HG03095 (cell line): ENCODE data around the gene HS3ST1.
"Not testable (repeated sequence)": the region's sequence is repeated elsewhere in the genome, so short reads cannot be mapped to it uniquely, and the experiment has no call there.

Experiments
- ATAC-seq: cut with Tn5 transposase; IDR thresholded peaks from one replicate; pipeline ENCODE4 v1.9.1; 2021; ENCODE audit warnings: moderate library complexity; ENCODE audit not compliant: unreplicated experiment

Gene HS3ST1

DNA sequence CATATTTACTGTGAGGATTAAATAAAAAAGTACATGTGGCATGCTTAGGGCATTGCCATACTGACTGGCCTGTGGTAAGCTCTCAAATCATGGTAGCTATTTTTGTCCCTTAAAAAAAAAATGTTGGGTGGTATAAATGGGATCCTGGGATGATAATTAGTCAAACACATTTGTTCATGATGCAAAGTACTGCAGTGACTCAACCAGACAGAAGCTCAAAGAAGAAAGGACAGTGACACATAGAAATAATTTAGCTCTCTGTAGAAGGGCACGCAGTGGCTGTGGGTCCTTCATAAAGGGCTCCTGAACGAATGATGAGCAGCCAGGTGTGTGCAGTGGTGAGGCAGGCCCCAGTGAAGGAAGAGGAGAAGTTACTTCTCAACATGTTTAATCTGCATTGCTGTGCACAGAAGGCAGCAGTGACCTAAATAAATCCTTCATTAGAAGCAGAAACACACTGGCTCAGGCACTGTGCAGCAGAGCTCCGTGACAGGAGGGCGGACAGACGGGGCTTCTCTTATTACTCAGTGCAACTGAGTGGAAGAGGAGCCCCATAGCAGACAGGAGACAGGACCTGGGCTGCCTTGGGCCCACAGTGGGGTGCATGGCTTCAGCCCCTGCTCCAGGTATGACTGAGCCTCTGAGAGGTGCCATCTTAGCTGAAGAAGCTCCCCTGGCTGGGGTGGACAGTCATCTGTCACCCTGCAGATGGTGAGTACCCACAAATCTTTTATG is 20.3 kb downstream of the HS3ST1 start:
- no peak for ATAC-seq

DNA sequence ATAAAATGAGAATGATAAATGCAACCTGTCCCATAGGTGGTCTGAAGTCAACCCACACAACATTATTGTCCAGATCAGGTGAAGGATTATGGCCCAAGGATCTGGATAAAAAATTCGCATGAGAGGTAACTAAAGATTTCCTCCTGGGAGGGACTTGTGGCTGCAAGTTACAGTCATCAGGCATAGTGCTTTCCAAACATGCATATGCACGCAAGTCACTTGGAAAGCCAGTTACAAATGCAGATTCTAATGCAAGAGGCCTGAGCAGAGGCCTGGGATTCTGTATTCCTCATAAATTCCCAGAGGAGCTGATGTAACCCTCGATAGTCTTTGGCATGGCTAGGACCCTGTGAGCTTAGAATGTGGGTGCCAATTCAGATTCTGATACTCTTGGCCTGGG is 21.1 kb downstream of the HS3ST1 start:
- ATAC-seq = no peak

DNA sequence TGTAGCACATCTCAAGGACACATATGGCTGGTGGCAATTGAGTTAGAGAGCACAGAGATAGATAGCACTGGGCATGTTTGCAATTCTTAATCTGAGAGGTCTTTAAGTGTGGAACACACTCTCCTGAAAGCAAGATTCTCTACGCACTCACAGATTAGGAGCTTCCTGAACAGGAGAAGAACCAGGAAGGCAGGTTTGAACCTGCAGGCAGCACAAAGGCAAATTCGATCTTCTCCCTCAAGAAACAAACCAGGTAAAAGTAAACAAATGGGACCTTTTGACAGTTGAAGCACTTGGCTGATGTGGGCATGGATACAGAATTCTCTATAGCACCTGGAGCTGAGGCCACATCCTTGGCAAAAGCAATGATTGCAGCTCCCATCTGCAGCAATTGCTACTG is 24.3 kb downstream of the HS3ST1 start:
- no peak for ATAC-seq

DNA sequence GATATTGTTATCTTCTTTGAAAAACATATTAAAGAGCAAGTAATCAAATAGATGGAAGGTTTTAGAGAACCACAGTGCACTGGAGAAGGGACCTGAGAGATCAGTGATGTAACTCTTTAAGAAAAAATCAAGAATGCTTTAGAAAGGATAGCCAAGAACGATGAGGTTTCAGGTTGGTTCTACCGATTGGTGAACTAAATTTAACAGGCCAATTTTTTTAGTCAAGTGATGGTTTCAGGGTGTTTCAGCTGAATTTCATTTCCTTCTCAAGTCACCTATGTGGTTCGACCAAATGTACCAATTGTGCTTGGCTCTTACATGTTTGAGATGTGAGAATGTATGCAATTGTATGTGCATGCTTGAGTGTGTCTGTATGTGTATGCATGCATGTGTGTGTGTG is 26.5 kb downstream of the HS3ST1 start:
- ATAC-seq = peak; percentile 80

DNA sequence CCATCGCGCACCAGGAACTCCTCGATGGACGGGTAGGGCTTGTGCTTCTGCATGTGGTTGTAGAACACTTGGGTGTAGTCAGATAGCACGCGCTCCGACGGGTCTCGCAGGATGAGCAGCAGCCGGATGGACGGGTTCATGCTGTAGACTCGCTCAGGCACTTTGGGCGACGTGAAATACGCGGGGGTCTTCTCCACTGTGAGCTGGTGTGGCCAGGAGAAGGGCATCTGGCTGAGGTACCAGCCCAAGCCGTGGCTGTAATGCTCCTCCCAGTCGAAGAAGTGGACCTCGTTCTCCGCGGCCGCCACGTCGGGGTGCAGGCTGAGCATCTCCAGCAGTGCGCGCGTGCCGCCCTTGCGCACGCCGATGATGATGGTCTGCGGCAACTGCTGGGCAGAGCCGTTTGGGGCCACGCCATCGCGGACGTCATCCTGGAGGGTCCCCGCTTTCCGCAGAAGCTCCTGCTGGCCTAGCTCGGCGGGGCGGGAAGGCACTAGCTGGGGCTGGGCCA is 29.2 kb downstream of the HS3ST1 start:
- ATAC-seq = no peak

DNA sequence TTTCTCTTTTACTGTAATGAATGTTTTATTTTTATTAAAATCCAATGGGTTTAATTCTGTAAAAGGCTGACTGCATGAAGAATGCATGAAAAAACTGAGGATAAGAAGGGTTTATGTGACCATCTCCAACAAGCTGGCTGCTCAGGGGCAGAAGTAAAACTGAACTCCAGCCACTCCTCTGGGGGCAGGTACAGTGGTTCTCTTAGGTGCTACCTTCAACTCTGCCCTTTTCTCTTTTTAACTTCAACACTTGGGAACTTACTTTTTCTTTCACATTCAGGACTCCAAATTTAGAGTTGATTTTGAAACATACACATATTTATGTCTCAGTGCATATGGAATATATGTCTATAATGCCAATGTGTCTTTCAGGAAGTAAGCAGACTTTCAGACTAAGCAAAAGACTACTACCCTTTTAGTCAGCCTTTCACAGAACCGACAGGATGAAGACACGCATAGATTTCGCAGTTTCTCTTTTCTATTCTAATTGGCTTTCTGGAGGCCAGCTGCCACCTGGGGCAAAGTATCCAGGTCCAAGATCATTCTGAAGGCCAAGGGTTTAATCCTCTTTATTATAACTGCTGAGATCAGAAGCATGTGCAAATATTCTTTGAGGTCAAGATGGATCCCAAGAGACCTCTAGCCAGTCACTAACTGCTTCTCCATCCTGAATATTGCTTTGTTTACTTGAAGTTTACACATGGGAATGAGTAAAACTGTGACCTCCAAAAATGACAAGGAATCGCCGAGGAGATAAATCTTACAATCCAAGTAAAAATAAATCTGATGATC is 30.7 kb downstream of the HS3ST1 start:
- peak; percentile 49 for ATAC-seq

DNA sequence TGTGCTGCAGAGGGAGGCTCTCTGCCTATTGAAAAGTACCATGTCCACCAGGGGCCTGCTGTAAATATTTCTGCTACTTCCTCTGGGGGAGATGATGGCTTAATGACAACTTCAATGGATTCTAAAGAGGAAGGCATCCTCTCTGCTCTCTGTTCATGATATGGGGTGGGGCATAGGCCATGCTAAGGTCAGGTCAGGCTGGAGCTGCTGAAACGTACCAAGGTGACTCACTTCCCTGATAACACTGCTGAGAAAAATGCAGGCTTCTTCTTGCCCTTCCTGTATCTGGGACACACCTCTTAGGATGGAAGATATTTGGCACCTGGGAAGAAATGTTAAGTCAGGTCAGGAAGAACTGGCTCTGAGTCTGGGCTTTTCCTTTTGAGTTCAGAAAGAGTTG is 31.5 kb downstream of the HS3ST1 start:
- no peak for ATAC-seq

DNA sequence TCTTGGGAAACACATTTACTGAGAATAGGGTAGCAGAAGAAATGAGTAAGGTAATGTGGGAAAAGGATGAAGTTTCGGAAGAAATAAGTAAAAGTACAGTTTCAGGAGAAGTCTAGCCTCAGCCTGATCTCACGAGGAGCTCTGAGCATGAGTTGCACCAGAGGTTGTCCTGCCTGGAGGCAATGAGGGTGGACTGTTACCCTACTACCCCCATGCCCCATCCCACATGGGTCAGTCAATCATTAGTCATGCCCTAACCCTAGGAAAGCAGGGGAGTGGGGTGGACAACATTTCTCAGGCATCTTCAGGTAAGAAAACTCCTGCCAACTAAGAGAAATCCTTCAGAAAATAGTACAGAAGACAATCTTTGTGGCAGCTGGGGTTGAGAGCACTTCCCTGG is 35.1 kb downstream of the HS3ST1 start:
- ATAC-seq = no peak

DNA sequence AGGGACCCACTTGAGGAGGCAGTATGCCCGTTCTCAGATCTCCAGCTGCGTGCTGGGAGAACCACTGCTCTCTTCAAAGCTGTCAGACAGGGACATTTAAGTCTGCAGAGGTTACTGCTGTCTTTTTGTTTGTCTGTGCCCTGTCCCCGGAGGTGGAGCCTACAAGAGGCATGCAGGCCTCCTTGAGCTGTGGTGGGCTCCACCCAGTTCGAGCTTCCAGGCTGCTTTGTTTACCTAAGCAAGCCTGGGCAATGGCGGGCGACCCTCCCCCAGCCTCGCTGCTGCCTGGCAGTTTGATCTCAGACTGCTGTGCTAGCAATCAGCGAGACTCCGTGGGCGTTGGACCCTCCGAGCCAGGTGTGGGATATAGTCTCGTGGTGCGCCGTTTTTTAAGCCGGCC is 44.6 kb downstream of the HS3ST1 start:
- ATAC-seq = not testable (repeated sequence)

DNA sequence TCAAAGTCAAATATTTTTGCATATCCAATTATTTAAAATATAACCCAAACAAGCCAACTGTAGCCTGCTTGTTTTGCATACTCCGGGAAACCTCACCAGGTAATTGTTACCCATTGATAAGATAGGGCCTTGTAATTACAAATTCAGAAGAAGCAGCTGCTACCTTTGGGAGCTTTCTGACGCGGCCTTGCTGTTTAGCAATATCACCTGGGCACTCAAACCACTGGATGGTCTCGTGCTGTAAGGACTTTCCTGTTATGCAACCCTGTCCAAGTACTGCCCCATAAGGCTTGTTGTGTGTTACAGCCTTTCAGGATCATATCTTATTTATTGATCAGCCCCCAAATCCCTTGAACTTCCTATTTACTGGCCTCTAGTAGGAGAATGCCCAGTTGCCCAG is 52.1 kb downstream of the HS3ST1 start:
- ATAC-seq = no peak

DNA sequence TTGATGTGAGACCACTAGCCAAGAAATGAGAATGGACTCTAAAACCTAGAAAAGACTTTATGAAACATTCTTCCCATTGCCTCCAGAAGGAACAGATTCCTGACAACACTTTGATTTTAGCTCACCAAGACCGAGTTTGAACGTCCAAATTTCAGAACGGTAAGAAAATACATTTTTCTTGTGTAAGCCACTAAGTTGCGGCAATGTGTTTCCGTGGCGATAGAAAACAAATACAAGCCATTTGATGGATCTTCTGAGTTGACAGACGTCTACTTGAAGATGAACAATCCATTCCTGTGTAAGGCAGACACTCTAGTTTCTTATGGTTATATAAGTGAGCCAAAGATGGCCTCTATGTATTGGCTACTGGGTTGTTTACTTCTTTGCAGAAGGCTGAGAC is 52.5 kb downstream of the HS3ST1 start:
- ATAC-seq = no peak

DNA sequence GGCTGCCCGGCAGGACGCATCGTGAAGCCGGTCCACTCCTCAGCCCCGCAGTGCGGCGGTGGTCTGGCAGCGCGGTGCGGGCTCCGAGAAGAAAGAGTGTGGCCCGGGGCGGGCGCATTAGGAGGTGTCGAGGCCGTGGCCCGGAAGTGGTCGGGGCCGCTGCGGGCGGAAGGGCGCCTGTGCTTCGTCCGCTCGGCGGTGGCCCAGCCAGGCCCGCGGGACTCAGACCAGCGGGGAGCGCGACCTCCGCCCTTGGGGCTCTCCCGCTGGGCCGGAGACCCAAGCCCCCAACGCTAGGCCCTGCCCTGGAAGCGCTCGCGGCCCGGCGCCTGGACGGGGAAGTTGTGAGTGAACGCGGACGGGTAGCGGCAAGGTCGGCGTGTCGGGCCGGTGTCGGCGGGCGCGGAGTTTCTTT is 60.0 kb downstream of the HS3ST1 start:
- no peak for ATAC-seq

DNA sequence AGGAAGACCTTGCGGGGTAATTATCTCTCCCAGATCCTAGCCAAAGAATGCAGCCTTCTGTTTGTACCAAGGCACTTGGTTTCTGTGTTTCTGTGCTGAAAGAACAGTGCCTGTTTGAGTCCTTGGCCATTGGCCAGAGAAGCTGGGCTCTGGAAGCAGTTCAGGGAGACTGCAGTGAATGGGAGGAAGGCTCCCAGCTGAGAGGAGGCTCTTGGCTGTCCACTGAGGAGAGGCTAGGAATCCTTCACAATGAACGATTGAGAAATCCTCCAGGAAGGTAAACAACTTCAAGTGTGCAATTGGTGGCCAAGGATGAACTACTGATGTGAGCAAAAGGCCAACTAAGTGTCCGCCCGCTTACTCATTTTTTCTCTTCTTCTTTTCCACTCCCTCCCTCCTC is 61.3 kb downstream of the HS3ST1 start:
- ATAC-seq = no peak

DNA sequence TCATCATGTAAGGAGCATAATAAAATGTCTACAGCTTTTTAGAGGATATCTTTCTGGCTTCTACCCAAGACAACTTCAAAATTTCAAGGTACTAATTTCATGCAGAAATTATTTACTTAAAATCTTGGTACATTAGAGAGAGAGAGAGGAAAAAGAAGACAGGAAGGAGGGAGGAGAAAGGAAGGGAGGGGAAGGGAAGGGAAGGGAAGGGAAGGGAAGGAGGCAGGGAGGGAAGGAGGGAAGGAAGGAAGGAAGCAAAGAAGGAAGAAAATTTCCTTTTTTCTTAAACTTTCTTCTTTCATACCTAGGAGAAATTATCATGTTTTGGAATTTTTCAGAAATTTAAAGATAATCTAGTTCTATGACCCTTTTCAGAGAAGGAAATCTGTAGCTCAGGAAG is 61.8 kb downstream of the HS3ST1 start:
- no peak for ATAC-seq

DNA sequence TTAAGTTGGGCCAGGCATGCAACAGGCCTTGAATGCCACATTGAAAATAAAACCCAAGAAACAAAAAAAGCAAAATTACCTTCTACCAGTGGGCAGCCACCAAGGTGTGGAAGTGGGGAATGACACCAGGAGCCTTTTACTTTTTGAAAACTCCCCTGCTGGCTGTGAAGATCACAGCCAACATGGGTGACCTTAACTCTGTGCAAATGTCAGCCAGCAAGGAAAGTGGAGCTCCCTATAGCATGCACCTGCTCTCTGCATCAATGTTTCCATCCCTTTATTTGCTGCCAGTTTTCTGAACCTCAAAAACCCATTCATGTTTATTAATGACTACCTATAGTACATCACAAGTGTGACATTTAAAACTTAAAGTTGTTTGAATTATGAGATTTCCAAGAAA is 63.7 kb downstream of the HS3ST1 start:
- no peak for ATAC-seq

DNA sequence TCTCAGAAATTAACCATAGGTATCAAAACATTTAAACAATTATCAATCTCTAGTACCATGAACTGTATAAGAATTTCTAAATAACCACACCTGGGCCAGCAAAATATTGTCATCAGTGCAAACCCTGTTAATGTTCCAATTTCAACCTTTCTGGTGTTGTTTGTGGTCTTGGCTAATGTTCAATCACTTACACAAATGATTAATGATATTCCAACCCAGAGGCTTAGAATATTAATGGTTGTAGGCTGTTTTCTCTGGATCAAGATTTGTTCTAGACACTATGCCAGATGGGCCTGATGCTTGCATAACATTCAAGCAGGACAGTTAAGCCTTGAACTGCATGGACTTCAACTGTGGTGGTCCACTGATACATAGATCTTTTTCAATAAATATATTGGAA is 69.1 kb downstream of the HS3ST1 start:
- ATAC-seq = no peak

DNA sequence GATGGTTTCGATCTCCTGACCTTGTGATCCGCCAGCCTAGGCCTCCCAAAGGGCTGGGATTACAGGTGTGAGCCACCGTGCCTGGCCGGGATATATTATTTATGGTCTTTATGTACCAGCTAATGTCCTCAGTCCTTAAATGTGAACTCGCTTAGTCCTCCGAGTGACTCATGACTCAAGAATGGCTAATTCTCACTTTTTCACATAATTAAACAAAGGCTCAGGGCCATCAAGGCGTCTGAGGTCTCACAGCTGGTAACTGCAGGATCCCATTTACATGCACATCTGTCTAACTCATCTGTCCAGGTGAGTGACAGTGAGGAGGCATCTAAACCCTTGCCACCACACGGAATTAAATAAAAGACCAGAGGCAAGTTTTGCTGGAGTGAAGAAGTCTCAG is 73.5 kb downstream of the HS3ST1 start:
- ATAC-seq = no peak

DNA sequence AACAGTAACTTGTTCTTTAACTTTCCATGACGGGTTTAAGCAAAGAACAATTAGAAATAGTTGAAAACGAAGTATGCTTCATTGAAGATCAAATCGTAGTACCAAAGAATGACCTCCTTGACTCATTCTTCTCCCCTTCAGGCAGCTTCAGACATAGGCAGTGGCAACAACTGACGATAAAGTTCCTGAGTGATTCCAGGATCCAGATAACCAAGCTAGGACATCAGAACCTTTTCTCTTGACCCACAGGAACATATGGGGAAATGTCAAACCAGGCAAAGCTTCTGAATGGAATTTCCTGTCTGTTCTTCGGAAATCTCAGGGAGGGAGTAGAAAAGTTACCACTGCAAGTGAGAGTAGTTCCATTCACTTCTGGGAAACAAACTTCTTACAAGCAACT is 74.2 kb downstream of the HS3ST1 start:
- no peak for ATAC-seq

DNA sequence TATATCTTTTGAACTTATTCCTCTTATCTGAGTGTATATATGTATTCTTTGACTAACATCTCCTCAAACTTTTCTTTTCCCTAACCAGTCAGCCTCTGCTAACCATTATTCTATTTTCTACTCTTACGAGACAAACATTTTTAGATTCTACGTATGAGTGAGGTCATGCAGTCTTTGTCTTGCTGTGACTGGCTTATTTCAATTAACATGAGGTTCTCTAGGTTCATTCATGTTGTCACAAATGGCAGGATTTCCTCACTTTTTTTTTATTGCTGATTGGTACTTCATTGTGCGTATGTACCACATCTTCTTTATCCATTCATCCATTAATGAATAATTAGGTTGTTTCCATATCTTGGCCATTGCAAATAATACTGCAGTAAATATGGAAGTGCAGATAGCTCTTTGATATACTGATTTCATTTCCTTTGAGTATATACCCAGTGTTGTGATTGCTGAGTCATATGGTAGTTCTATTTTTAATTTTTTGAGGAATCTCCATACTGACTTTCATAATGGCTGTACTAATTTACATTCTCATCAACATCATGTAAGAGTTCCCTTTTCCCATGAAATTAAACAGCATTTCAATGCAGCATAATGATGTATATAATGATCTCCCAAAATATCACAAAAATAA is 80.1 kb downstream of the HS3ST1 start:
- ATAC-seq = no peak

DNA sequence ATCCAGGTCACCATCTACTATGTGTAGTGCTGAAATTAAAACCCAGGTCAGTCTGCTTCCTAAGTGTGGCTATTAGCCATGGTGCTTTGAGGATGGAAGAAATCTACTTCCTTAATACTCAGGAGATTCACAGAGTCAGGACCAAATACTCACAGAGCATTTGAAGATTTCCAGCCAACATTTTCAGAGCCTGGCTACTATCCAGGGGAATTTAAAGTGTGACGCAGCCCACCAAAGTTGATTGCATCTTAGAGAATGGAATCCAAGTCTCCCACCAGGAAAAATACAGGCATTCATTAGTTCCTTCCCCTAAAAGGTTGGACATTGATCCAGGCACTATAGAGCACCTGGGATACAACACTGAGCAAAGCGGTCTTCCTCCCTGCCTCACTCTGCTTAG is 83.8 kb downstream of the HS3ST1 start:
- no peak for ATAC-seq

DNA sequence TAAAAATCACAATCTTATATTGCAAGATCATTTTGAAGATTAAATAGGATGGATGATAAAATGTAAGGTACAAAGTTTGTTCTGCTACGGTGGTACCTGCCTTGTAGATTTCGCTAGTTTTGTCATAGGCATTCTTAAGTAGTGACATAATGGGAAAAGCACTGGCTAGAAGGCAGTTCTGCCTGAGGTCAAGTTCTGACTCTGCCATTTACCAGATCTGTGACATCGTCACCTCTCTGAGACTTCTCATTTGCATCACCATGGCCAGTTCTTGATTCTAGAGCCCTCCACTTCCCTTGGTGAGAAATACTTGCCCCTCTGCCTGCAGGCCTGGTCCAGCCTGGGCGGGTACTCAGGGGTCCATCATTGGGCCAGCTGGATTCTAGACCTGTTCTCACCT is 85.2 kb downstream of the HS3ST1 start:
- no peak for ATAC-seq
